HepG2 (cell line): Measurements from ENCODE around the gene PALM3. TPM values are rescaled to one million over a fixed set of nuclear protein-coding genes. Genes with fewer than 3 reads are reported as not detected.
A peak's percentile ranks its signal among the peaks of the same experiment; 100 is the strongest.

Experiments used
- GABPA ChIP-seq, 2 experiments: IDR thresholded peaks; 2 replicates each; pipeline ENCODE4 v1.6.1; 2011 to 2016; ENCODE audit warnings: low read depth in 2 of 2, low read length in 1 of 2, missing biosample characterization in 1 of 2, missing genetic modification characterization in 1 of 2
- HDAC1 ChIP-seq: sonication (generic); formaldehyde crosslinking; IDR thresholded peaks from 2 replicates; pipeline ENCODE4 v1.5.1; 2020; ENCODE audit warnings: mild to moderate bottlenecking, missing genetic modification reagents
- JARID2 ChIP-seq: sonication (generic); formaldehyde crosslinking; IDR thresholded peaks from 2 replicates; pipeline ENCODE4 v1.8.1; 2023; ENCODE audit warnings: missing genetic modification reagents, inconsistent platforms; ENCODE audit not compliant: insufficient replicate concordance
- KDM5A ChIP-seq: fragments of 200-600 bp; sonication (generic); IDR thresholded peaks from 2 replicates; pipeline ENCODE4 v1.7.0; 2018; ENCODE audit warnings: antibody characterized with exemption, mild to moderate bottlenecking, low read length, borderline replicate concordance
- MTA3 ChIP-seq: sonication (generic); formaldehyde crosslinking; IDR thresholded peaks from 2 replicates; pipeline ENCODE4 v1.4.0; 2020; ENCODE audit warnings: missing genetic modification reagents
- NFATC3 ChIP-seq: sonication (generic); formaldehyde crosslinking; IDR thresholded peaks from 2 replicates; pipeline ENCODE4 v1.5.1; 2020; ENCODE audit warnings: mild to moderate bottlenecking, missing genetic modification reagents
- NR2F2 ChIP-seq: IDR thresholded peaks from 2 replicates; pipeline ENCODE4 v1.6.1; 2012; ENCODE audit warnings: low read depth, inconsistent platforms, borderline replicate concordance
- RXRA ChIP-seq: sonication (generic); formaldehyde crosslinking; IDR thresholded peaks from 2 replicates; pipeline ENCODE4 v1.5.1; 2020; ENCODE audit warnings: missing genetic modification reagents
- SIN3A ChIP-seq: IDR thresholded peaks from 2 replicates; pipeline ENCODE4 v1.6.1; 2011; ENCODE audit warnings: low read depth, mild to moderate bottlenecking, control low read depth, low read length, borderline replicate concordance
- SIX1 ChIP-seq: sonication (generic); formaldehyde crosslinking; IDR thresholded peaks from 2 replicates; pipeline ENCODE4 v1.4.0; 2020; ENCODE audit warnings: missing genetic modification reagents, borderline replicate concordance
- ZNF143 ChIP-seq: sonication (generic); formaldehyde crosslinking; IDR thresholded peaks from 2 replicates; pipeline ENCODE4 v1.4.0; 2020; ENCODE audit warnings: missing genetic modification reagents
- ZNF549 ChIP-seq: sonication (generic); formaldehyde crosslinking; IDR thresholded peaks from 2 replicates; pipeline ENCODE4 v1.5.0; 2020; ENCODE audit warnings: missing genetic modification reagents
- polyA plus RNA-seq, 8 experiments: library from polyadenylated mRNA; depleted of rRNA in 3 of 8; stranded (reverse) in 7 of 8; unstranded in 1 of 8; fragments of >200 nt; fragmentation: Illumina TruSeq in 4 of 8; extraction: Trizol in 4 of 8; gene quantifications; 2 replicates each; pipeline versions ENCODE4 v1.2.1 to v1.2.3, GENCODE V29; 2011 to 2016; ENCODE audit warnings: low read depth in 4 of 8, missing spikeins in 1 of 8, mixed read lengths in 1 of 8; ENCODE audit not compliant: insufficient read depth in 1 of 8
- total RNA-seq, 5 experiments: library from RNA; depleted of rRNA; stranded (reverse); fragments of >200 nt; fragmentation: Illumina TruSeq; extraction: Trizol; gene quantifications; 2 replicates each; pipeline ENCODE4 v1.2.3, GENCODE V29; 2016; ENCODE audit warnings: low read depth in 1 of 5
- TF ChIP-seq, protein P1 (sequence below): sonication (generic); formaldehyde crosslinking; IDR thresholded peaks from 2 replicates; pipeline ENCODE4 v1.5.1; 2020; ENCODE audit warnings: missing genetic modification reagents, mild to moderate bottlenecking, borderline replicate concordance
- TF ChIP-seq, protein P2 (sequence below): sonication (generic); formaldehyde crosslinking; IDR thresholded peaks from 2 replicates; pipeline ENCODE4 v1.5.0; 2020; ENCODE audit warnings: missing genetic modification reagents
- TF ChIP-seq, protein P3 (sequence below): sonication (generic); formaldehyde crosslinking; IDR thresholded peaks from 2 replicates; pipeline ENCODE4 v1.5.0; 2020; ENCODE audit warnings: mild to moderate bottlenecking, missing genetic modification reagents, borderline replicate concordance
- TF ChIP-seq, protein P4 (sequence below): sonication (generic); formaldehyde crosslinking; IDR thresholded peaks from 2 replicates; pipeline ENCODE4 v1.4.0; 2020; ENCODE audit warnings: missing genetic modification reagents
- TF ChIP-seq, protein P5 (sequence below): sonication (generic); formaldehyde crosslinking; IDR thresholded peaks from 2 replicates; pipeline ENCODE4 v1.4.0; 2020; ENCODE audit warnings: missing genetic modification reagents
- TF ChIP-seq, protein P6 (sequence below): IDR thresholded peaks from 2 replicates; pipeline ENCODE4 v1.6.1; 2016; ENCODE audit warnings: mild to moderate bottlenecking, missing biosample characterization, missing genetic modification reagents

PALM3 gene
- total and polyA plus RNA-seq, 2 of the 13 experiments (the other 11 are each of a cell fraction or from before 2014, with no cell fraction given) = 0.79 to 2.4 TPM

DNA sequence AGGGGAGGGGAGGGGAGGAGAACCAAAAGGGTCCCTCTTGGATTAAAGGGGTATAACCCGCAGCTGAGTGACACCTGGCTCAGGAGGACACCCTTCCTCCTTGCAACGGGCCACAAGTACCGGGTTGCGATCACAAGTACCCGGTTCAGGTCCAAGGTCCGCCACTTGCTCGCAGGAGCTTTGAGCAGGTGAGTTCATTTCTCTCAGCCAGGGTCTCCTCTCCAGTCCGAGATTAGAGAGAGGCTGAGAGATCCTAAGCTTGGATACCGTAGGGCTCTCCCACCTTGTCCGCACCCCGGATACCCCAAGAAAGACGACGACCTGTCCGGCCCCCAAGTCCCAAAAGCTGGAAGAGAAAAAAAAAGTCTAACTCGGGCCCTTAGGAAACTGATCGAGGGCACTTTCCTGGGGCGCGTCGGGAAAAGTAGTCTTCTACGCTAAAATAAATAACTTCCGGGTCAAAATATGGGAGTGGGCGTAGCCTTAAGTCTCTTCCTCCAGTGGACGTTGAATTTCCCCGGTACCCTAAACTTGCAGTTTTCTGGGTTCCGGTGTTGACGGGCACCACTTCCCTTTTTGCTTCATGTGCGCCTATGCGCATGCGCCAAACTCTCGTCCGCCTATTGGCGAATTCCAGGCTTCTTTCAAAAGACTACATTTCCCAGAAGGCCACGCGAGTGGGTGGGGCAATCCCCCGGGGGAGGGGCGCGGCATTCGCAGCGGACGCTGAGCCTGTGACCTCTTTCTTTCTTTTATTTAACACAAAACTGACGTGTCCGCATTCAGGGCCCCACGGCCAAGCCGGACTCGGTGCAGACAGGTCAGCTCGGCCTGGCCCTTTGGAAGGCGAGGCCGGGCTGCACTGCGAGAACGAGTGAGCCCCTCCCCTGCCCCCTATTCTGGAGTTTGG lies 19.3 kb upstream of the PALM3 start (continued):
- TF ChIP-seq, protein P1, sequence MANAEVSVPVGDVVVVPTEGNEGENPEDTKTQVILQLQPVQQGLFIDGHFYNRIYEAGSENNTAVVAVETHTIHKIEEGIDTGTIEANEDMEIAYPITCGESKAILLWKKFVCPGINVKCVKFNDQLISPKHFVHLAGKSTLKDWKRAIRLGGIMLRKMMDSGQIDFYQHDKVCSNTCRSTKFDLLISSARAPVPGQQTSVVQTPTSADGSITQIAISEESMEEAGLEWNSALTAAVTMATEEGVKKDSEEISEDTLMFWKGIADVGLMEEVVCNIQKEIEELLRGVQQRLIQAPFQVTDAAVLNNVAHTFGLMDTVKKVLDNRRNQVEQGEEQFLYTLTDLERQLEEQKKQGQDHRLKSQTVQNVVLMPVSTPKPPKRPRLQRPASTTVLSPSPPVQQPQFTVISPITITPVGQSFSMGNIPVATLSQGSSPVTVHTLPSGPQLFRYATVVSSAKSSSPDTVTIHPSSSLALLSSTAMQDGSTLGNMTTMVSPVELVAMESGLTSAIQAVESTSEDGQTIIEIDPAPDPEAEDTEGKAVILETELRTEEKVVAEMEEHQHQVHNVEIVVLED (CRISPR knock-in tag) = peak; percentile 83
- TF ChIP-seq MTA3 (CRISPR knock-in tag) (no peak), SIX1 (0 out of 2 replicates have a peak, but pooled peaks have one; percentile 29), RXRA (CRISPR knock-in tag) (peak; percentile 46; the same call in 1 of the 2 replicates), SIN3A (peak; percentile 74; the same call in 1 of the 2 replicates), ZNF143 (CRISPR knock-in tag) (peak; percentile 96), NR2F2 (no peak), JARID2 (CRISPR knock-in tag) (no peak), KDM5A (peak; percentile 83), NFATC3 (CRISPR knock-in tag) (no peak), HDAC1 (CRISPR knock-in tag) (0 out of 2 replicates have a peak, but pooled peaks have one; percentile 12), GABPA (IDR thresholded peaks at IDR 0.05; ENCODE audit: low read depth, low read length) (peak; percentile 80), GABPA (CRISPR knock-in tag; IDR thresholded peaks at IDR 0.05; ENCODE audit: low read depth) (peak; percentile 98), ZNF549 (CRISPR knock-in tag) (no peak)
- TF ChIP-seq, protein P2, sequence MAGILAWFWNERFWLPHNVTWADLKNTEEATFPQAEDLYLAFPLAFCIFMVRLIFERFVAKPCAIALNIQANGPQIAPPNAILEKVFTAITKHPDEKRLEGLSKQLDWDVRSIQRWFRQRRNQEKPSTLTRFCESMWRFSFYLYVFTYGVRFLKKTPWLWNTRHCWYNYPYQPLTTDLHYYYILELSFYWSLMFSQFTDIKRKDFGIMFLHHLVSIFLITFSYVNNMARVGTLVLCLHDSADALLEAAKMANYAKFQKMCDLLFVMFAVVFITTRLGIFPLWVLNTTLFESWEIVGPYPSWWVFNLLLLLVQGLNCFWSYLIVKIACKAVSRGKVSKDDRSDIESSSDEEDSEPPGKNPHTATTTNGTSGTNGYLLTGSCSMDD = no peak
- TF ChIP-seq, protein P3, sequence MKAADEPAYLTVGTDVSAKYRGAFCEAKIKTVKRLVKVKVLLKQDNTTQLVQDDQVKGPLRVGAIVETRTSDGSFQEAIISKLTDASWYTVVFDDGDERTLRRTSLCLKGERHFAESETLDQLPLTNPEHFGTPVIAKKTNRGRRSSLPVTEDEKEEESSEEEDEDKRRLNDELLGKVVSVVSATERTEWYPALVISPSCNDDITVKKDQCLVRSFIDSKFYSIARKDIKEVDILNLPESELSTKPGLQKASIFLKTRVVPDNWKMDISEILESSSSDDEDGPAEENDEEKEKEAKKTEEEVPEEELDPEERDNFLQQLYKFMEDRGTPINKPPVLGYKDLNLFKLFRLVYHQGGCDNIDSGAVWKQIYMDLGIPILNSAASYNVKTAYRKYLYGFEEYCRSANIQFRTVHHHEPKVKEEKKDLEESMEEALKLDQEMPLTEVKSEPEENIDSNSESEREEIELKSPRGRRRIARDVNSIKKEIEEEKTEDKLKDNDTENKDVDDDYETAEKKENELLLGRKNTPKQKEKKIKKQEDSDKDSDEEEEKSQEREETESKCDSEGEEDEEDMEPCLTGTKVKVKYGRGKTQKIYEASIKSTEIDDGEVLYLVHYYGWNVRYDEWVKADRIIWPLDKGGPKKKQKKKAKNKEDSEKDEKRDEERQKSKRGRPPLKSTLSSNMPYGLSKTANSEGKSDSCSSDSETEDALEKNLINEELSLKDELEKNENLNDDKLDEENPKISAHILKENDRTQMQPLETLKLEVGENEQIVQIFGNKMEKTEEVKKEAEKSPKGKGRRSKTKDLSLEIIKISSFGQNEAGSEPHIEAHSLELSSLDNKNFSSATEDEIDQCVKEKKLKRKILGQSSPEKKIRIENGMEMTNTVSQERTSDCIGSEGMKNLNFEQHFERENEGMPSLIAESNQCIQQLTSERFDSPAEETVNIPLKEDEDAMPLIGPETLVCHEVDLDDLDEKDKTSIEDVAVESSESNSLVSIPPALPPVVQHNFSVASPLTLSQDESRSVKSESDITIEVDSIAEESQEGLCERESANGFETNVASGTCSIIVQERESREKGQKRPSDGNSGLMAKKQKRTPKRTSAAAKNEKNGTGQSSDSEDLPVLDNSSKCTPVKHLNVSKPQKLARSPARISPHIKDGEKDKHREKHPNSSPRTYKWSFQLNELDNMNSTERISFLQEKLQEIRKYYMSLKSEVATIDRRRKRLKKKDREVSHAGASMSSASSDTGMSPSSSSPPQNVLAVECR (CRISPR knock-in tag) = peak; percentile 77; the same call in 1 of the 2 replicates
- TF ChIP-seq, protein P4, sequence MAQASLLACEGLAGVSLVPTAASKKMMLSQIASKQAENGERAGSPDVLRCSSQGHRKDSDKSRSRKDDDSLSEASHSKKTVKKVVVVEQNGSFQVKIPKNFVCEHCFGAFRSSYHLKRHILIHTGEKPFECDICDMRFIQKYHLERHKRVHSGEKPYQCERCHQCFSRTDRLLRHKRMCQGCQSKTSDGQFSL (CRISPR knock-in tag) = no peak
- TF ChIP-seq, protein P5, sequence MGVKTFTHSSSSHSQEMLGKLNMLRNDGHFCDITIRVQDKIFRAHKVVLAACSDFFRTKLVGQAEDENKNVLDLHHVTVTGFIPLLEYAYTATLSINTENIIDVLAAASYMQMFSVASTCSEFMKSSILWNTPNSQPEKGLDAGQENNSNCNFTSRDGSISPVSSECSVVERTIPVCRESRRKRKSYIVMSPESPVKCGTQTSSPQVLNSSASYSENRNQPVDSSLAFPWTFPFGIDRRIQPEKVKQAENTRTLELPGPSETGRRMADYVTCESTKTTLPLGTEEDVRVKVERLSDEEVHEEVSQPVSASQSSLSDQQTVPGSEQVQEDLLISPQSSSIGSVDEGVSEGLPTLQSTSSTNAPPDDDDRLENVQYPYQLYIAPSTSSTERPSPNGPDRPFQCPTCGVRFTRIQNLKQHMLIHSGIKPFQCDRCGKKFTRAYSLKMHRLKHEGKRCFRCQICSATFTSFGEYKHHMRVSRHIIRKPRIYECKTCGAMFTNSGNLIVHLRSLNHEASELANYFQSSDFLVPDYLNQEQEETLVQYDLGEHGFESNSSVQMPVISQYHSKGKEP = no peak
- TF ChIP-seq, protein P6, sequence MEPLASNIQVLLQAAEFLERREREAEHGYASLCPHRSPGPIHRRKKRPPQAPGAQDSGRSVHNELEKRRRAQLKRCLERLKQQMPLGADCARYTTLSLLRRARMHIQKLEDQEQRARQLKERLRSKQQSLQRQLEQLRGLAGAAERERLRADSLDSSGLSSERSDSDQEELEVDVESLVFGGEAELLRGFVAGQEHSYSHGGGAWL (CRISPR knock-in tag) = peak; percentile 80
